Kidney tubule cell (primary cell): Measurements from ENCODE around the gene TRAP1.
"Not testable (repeated sequence)": the region's sequence is repeated elsewhere in the genome, so short reads cannot be mapped to it uniquely, and the experiment has no call there.

Experiments
- DNase-seq: peaks from one replicate; pipeline ENCODE4 v3.0.0-alpha.2; 2018; ENCODE audit warnings: low spot score

The TRAP1 gene

GRCh38 chr16:3673676-3674377 lies 43.5 kb downstream of the TRAP1 start:
- DNase-seq = no peak

GRCh38 chr16:3673201-3673600 lies 44.1 kb downstream of the TRAP1 start:
- DNase-seq = no peak

GRCh38 chr16:3672571-3673041 lies 44.7 kb downstream of the TRAP1 start:
- no peak for DNase-seq

GRCh38 chr16:3671424-3671823 lies 45.9 kb downstream of the TRAP1 start:
- DNase-seq = no peak

- DNase-seq = no peak
These were observed 46.6 kb downstream of the TRAP1 start for GRCh38 chr16:3670711-3671110.

GRCh38 chr16:3669082-3669481 lies 48.2 kb downstream of the TRAP1 start:
- DNase-seq = no peak

- no peak for DNase-seq
These were observed 48.7 kb downstream of the TRAP1 start for GRCh38 chr16:3668626-3669025.

GRCh38 chr16:3665508-3665907 lies 51.8 kb downstream of the TRAP1 start:
- DNase-seq = no peak

- DNase-seq = no peak
These were observed 53.0 kb downstream of the TRAP1 start for GRCh38 chr16:3664187-3664896.

- DNase-seq = no peak
These were observed 54.7 kb downstream of the TRAP1 start for GRCh38 chr16:3662601-3663000.

- no peak for DNase-seq
These were observed 55.4 kb downstream of the TRAP1 start for GRCh38 chr16:3661922-3662321.

GRCh38 chr16:3661311-3661710 lies 56.0 kb downstream of the TRAP1 start:
- no peak for DNase-seq

GRCh38 chr16:3659251-3659650 lies 58.1 kb downstream of the TRAP1 start:
- DNase-seq = no peak

- peak; percentile 72 for DNase-seq
These were observed 60.5 kb downstream of the TRAP1 start for GRCh38 chr16:3656491-3657468.

GRCh38 chr16:3656160-3656490 lies 61.2 kb downstream of the TRAP1 start:
- not testable (repeated sequence) for DNase-seq

- no peak for DNase-seq
These were observed 61.7 kb downstream of the TRAP1 start for GRCh38 chr16:3655396-3656159.

GRCh38 chr16:3655030-3655395 lies 62.3 kb downstream of the TRAP1 start:
- no peak for DNase-seq

- DNase-seq = peak; percentile 79
These were observed 62.9 kb downstream of the TRAP1 start, which contains the start of gene DNASE1 for GRCh38 chr16:3654249-3654991. Gene DNASE1, plus strand, starts transcription at chr16:3654691. Its CDS starts 683 bp downstream, at chr16:3655374.

GRCh38 chr16:3652373-3653195 lies 64.7 kb downstream of the TRAP1 start:
- DNase-seq = no peak
